LNCAP (cell line): ENCODE results near the gene ADIPOR2.

Experiments used
- CTCF ChIP-seq: fragments of 450-650 bp; IDR thresholded peaks from 2 replicates; pipeline ENCODE4 v1.5.1; 2017; ENCODE audit warnings: mild to moderate bottlenecking

Gene ADIPOR2

GRCh38 chr12:1719139-1719538 is 28.3 kb downstream of the ADIPOR2 start:
- TF ChIP-seq CTCF, result no peak

- TF ChIP-seq CTCF, result no peak
Observed at GRCh38 chr12:1720494-1720893, 29.6 kb downstream of the ADIPOR2 start.

GRCh38 chr12:1723721-1724120 is 32.9 kb downstream of the ADIPOR2 start:
- no peak for TF ChIP-seq CTCF

- TF ChIP-seq CTCF, result no peak
Observed at GRCh38 chr12:1724250-1724649, 33.4 kb downstream of the ADIPOR2 start.

- no peak for TF ChIP-seq CTCF
Observed at GRCh38 chr12:1726753-1727152, 35.9 kb downstream of the ADIPOR2 start.

GRCh38 chr12:1728824-1729223 is 38.0 kb downstream of the ADIPOR2 start:
- no peak for TF ChIP-seq CTCF

- TF ChIP-seq CTCF, result no peak
Observed at GRCh38 chr12:1731019-1731687, 40.3 kb downstream of the ADIPOR2 start.

GRCh38 chr12:1732914-1733313 is 42.0 kb downstream of the ADIPOR2 start:
- TF ChIP-seq CTCF, result no peak
